GM06990 (cell line): ENCODE data around the gene INO80E.

Experiments used
- DNase-seq: peaks from one replicate; pipeline ENCODE4 v3.0.0-alpha.2; 2011; ENCODE audit not compliant: insufficient read length; ENCODE audit errors: extremely low read depth
- H3K27me3 ChIP-seq: replicated peaks from 2 replicates; pipeline ENCODE4 v1.6.0; 2011; ENCODE audit warnings: low read length; ENCODE audit not compliant: control insufficient read depth, insufficient read depth
- H3K36me3 ChIP-seq: 2 replicates; pipeline ENCODE4 v1.5.1; 2011; ENCODE audit warnings: low read length; ENCODE audit not compliant: control insufficient read depth, insufficient read depth
- H3K4me3 ChIP-seq: replicated peaks from 2 replicates; pipeline ENCODE4 v1.5.1; 2011; ENCODE audit warnings: low read depth, mild to moderate bottlenecking, control low read depth, low read length
- TF ChIP-seq, protein P1 (sequence below): IDR thresholded peaks from 2 replicates; pipeline ENCODE4 v1.5.1; 2011; ENCODE audit warnings: low read length, control low read depth, mild to moderate bottlenecking, inconsistent platforms; ENCODE audit not compliant: insufficient read depth, poor library complexity, severe bottlenecking

Gene INO80E

DNA sequence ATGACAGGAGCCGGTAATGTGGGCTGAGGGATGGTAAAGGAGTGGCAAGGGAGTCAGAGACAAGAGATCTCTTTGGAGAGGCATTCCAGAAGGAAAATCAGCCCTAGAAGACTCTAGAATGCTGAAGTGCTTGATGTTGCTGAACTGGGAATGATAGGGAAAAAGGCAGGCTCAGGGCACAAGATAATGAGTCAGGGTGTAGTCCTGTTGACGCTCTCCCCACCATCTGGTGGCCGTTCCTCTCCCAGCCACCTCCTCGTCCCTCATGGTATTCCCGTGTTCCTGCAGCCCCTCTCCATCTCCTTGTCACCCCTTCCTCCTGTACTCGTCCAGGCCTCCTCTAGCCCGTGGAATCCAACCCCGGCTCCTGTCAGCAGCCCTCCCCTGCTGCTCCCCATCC lies 58.4 kb downstream of the INO80E start:
- Histone ChIP-seq H3K36me3 (no peaks in the 10 kb centered on the region), H3K4me3 (no peak overlapping the region), H3K27me3 (no peaks in the 10 kb centered on the region)
- TF ChIP-seq, protein P1, sequence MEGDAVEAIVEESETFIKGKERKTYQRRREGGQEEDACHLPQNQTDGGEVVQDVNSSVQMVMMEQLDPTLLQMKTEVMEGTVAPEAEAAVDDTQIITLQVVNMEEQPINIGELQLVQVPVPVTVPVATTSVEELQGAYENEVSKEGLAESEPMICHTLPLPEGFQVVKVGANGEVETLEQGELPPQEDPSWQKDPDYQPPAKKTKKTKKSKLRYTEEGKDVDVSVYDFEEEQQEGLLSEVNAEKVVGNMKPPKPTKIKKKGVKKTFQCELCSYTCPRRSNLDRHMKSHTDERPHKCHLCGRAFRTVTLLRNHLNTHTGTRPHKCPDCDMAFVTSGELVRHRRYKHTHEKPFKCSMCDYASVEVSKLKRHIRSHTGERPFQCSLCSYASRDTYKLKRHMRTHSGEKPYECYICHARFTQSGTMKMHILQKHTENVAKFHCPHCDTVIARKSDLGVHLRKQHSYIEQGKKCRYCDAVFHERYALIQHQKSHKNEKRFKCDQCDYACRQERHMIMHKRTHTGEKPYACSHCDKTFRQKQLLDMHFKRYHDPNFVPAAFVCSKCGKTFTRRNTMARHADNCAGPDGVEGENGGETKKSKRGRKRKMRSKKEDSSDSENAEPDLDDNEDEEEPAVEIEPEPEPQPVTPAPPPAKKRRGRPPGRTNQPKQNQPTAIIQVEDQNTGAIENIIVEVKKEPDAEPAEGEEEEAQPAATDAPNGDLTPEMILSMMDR = no peak
- DNase-seq = no peak

DNA sequence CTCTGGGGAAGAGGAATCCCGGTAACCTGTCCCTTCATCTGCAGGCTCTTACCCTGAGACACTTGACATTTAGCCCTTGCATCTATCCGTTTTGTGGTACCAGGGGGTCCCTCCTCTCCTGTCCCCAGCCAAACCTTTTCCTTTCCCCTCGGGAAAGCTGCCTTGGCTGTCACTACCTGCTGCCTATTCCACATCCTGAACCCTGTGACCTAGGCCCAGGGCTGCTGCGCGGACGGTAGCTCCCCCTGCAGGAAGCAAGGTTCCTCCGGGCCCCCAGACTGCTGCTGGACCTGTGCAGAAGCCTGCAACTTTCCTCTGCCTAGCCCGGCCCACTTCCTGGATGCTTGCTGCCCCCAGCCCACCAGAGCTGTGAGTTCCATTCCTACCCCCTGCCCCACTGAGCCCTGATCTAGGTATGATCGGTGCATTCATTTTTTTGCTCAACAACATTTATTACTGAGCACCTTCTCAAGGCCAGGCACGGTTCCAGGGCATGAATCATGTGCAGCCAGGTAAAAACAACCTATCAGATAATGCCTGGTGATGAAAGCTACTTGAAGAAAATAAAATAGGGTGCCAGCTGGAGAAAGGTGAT lies 59.0 kb downstream of the INO80E start:
- no peaks in the 10 kb centered on the region for H3K36me3 ChIP-seq
- no peaks in the 10 kb centered on the region for H3K27me3 ChIP-seq
- no peak overlapping the region for H3K4me3 ChIP-seq
- TF ChIP-seq, protein P1 = peak; percentile 85
- peak; percentile 55 for DNase-seq
